ENCODE data around the gene SLC6A13.
"Not testable (repeated sequence)": the region's sequence is repeated elsewhere in the genome, so short reads cannot be mapped to it uniquely, and the experiment has no call there.

SLC6A13 gene

DNA sequence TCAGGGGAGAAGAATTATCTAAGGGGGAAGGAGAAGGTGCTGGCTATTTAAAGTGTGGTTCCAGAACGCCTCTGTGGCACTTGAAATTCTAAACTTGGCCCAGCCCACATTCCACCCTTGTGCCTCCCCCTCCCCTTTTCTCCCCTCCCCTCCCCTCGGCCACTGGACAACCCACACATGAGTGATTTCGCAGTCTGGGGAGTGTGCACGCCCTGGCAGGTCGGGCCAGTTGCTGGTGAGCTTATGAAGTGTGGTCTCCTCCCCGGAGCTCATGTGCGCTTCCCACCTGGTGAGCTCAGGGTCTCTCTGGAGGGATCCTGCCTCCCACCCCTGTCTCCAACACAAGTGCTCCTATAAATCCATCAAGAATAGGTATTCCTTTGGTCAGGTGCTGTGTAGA is at the start of gene SLC6A13:
Gene SLC6A13 (minus strand): TSS at position 20 of the 400 bp plus-strand sequence. CDS start 2,784 bp downstream, outside the sequence.
- H3K27me3 ChIP-seq (ENCODE audit: insufficient read depth, low read depth): no peaks in the 10 kb centered on the region; the same call in 1 of the 2 replicates
- H3K36me3 ChIP-seq (ENCODE audit: insufficient read depth): no peaks in the 10 kb centered on the region
- H2AFZ ChIP-seq (ENCODE audit: low read depth): no peak within 1 kb of the TSS
- H4K20me1 ChIP-seq (ENCODE audit: insufficient read depth): no peaks in the 10 kb centered on the region
- no peak within 1 kb of the TSS for H3K27ac ChIP-seq
- H3K79me2 ChIP-seq (ENCODE audit: insufficient read depth, low read depth): no peaks in the 10 kb centered on the region
- no peak within 1 kb of the TSS for H3K9ac ChIP-seq
- TF ChIP-seq, protein P1, sequence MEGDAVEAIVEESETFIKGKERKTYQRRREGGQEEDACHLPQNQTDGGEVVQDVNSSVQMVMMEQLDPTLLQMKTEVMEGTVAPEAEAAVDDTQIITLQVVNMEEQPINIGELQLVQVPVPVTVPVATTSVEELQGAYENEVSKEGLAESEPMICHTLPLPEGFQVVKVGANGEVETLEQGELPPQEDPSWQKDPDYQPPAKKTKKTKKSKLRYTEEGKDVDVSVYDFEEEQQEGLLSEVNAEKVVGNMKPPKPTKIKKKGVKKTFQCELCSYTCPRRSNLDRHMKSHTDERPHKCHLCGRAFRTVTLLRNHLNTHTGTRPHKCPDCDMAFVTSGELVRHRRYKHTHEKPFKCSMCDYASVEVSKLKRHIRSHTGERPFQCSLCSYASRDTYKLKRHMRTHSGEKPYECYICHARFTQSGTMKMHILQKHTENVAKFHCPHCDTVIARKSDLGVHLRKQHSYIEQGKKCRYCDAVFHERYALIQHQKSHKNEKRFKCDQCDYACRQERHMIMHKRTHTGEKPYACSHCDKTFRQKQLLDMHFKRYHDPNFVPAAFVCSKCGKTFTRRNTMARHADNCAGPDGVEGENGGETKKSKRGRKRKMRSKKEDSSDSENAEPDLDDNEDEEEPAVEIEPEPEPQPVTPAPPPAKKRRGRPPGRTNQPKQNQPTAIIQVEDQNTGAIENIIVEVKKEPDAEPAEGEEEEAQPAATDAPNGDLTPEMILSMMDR (conservative IDR thresholded peaks at IDR 0.05; ENCODE audit: low read depth, low read length): no peak
- H3K4me3 ChIP-seq (IDR thresholded peaks at IDR 0.05; ENCODE audit: insufficient read depth, low read depth, low read length): no peak within 1 kb of the TSS
- H3K4me1 ChIP-seq (ENCODE audit: low read depth, poor library complexity, severe bottlenecking): no peaks in the 10 kb centered on the region
- no peak within 1 kb of the TSS for H3K4me2 ChIP-seq

DNA sequence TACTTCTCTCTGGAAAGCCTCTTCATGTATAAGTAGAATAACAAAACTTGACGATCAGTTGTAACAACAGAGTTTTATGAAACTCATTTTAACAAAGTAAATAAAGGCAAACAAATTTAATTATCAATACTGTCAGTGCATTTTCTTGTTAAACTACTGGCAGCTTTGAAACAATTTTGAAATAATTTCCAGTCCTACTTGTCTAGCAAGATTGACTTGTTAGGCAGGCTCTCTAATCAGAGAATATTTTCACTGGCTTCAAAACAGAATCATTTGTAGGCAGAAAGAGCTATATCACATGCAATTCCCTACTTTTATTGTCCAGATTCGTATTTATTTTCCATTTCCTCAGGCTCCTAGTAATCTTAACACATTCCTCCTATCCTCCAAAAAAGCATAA is 45.9 kb upstream of the SLC6A13 start:
- TF ChIP-seq, protein P1 (conservative IDR thresholded peaks at IDR 0.05; ENCODE audit: low read depth, low read length): no peak
- Histone ChIP-seq H3K9ac (no peak overlapping the region), H3K4me3 (IDR thresholded peaks at IDR 0.05; ENCODE audit: insufficient read depth, low read depth, low read length) (no peak overlapping the region), H3K4me1 (ENCODE audit: low read depth, poor library complexity, severe bottlenecking) (no peaks in the 10 kb centered on the region), H3K79me2 (ENCODE audit: insufficient read depth, low read depth) (no peaks in the 10 kb centered on the region), H2AFZ (ENCODE audit: low read depth) (no peak overlapping the region), H3K27ac (no peak overlapping the region), H3K36me3 (ENCODE audit: insufficient read depth) (peaks cover 15% of the 10 kb centered on the region; the same call in 1 of the 2 replicates), H3K4me2 (no peak overlapping the region), H3K27me3 (ENCODE audit: insufficient read depth, low read depth) (no peaks in the 10 kb centered on the region), H4K20me1 (ENCODE audit: insufficient read depth) (no peaks in the 10 kb centered on the region)

DNA sequence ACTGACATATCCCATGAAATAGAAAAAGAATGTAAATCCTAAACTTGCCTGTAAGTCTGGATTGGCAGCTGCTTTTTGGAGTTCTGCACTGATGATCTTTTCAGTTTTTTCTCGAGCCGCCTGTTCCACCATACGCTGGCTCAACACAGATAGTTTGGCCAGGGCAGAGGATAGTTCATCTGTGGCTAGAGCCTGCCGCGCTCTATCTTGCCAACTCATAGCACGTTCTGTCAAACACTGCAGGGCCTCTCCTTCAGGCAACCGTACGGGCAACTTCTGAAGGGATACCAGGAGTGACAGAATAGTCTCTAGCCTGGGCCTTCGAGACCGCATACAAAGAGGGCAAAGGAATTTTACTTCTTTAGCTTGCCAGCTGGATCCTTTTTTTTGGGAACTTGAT is 44.8 kb upstream of the SLC6A13 start:
- TF ChIP-seq, protein P1 (conservative IDR thresholded peaks at IDR 0.05; ENCODE audit: low read depth, low read length): no peak
- H3K36me3 ChIP-seq (ENCODE audit: insufficient read depth): peaks cover 15% of the 10 kb centered on the region; the same call in 1 of the 2 replicates
- H2AFZ ChIP-seq (ENCODE audit: low read depth): no peak overlapping the region
- H3K4me1 ChIP-seq (ENCODE audit: low read depth, poor library complexity, severe bottlenecking): no peaks in the 10 kb centered on the region
- no peaks in the 10 kb centered on the region for H3K79me2 ChIP-seq (ENCODE audit: insufficient read depth, low read depth)
- no peak overlapping the region for H3K4me3 ChIP-seq (IDR thresholded peaks at IDR 0.05; ENCODE audit: insufficient read depth, low read depth, low read length)
- no peak overlapping the region for H3K9ac ChIP-seq
- no peaks in the 10 kb centered on the region for H3K27me3 ChIP-seq (ENCODE audit: insufficient read depth, low read depth)
- H3K27ac ChIP-seq: no peak overlapping the region
- H3K4me2 ChIP-seq: no peak overlapping the region
- H4K20me1 ChIP-seq (ENCODE audit: insufficient read depth): no peaks in the 10 kb centered on the region

DNA sequence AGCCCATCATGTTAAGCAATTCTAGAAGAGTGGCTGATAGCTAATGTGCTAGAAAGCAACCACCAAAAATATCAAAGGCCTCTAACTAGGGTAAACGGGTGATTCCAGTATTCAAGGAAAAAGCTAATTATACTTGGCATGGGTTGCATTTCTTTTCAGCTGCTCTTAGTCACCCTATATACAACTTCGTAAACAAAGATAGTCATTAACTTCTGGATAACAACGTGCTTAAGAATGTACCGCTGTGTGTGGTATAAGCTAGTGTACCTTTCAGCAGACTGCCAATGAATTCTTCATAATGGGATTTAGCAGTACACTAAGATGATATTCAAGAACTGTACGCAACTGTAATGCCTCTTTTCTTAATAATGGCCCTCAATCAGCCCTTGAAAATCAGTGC is 42.2 kb upstream of the SLC6A13 start:
- Histone ChIP-seq H3K27me3 (ENCODE audit: insufficient read depth, low read depth) (no peaks in the 10 kb centered on the region), H4K20me1 (ENCODE audit: insufficient read depth) (no peaks in the 10 kb centered on the region), H3K36me3 (ENCODE audit: insufficient read depth) (peaks cover 13% of the 10 kb centered on the region; the same call in 1 of the 2 replicates), H3K4me3 (IDR thresholded peaks at IDR 0.05; ENCODE audit: insufficient read depth, low read depth, low read length) (no peak overlapping the region), H3K27ac (no peak overlapping the region), H3K4me2 (no peak overlapping the region), H3K4me1 (ENCODE audit: low read depth, poor library complexity, severe bottlenecking) (no peaks in the 10 kb centered on the region), H3K79me2 (ENCODE audit: insufficient read depth, low read depth) (no peaks in the 10 kb centered on the region; the same call in 1 of the 2 replicates), H3K9ac (no peak overlapping the region), H2AFZ (ENCODE audit: low read depth) (no peak overlapping the region)
- TF ChIP-seq, protein P1 (conservative IDR thresholded peaks at IDR 0.05; ENCODE audit: low read depth, low read length): no peak

DNA sequence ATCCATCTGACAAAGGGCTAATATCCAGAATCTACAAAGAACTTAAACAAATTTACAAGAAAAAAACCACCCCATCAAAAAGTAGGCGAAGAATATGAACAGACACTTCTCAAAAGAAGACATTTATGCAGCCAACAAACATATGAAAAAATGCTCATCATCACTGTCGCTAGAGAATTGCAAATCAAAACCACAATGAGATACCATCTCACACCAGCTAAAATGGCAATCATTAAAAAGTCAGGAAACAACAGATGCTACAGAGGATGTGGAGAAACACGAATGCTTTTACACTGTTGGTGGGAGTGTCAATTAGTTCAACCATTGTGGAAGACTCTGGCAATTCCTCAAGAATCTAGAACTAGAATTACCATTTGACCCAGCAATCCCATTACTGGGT is 40.1 kb upstream of the SLC6A13 start:
- not testable (repeated sequence) for H4K20me1 ChIP-seq (ENCODE audit: insufficient read depth); H3K4me2 ChIP-seq; H3K36me3 ChIP-seq (ENCODE audit: insufficient read depth); H3K4me1 ChIP-seq (ENCODE audit: low read depth, poor library complexity, severe bottlenecking); H3K4me3 ChIP-seq (IDR thresholded peaks at IDR 0.05; ENCODE audit: insufficient read depth, low read depth, low read length); H2AFZ ChIP-seq (ENCODE audit: low read depth); H3K9ac ChIP-seq; H3K27ac ChIP-seq; H3K27me3 ChIP-seq (ENCODE audit: insufficient read depth, low read depth); H3K79me2 ChIP-seq (ENCODE audit: insufficient read depth, low read depth)

DNA sequence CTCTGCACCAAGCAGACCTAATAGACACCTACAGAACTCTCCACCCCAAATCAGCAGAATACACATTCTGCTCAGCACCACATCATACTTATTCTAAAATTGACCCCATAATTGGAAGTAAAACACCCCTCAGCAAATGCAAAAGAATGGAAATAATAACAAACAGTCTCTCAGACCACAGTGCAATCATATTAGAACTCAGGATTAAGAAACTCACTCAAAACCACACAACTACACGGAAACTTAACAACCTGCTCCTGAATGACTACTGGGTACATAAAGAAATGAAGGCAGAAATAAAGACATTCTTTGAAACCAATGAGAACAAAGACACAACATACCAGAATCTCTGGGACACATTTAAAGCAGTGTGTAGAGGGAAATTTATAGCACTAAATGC is 37.5 kb upstream of the SLC6A13 start:
- not testable (repeated sequence) for H3K27ac ChIP-seq; H3K4me2 ChIP-seq; H2AFZ ChIP-seq (ENCODE audit: low read depth); H3K79me2 ChIP-seq (ENCODE audit: insufficient read depth, low read depth); H3K9ac ChIP-seq; H3K4me3 ChIP-seq (IDR thresholded peaks at IDR 0.05; ENCODE audit: insufficient read depth, low read depth, low read length); H3K4me1 ChIP-seq (ENCODE audit: low read depth, poor library complexity, severe bottlenecking); H4K20me1 ChIP-seq (ENCODE audit: insufficient read depth); H3K27me3 ChIP-seq (ENCODE audit: insufficient read depth, low read depth); H3K36me3 ChIP-seq (ENCODE audit: insufficient read depth)

DNA sequence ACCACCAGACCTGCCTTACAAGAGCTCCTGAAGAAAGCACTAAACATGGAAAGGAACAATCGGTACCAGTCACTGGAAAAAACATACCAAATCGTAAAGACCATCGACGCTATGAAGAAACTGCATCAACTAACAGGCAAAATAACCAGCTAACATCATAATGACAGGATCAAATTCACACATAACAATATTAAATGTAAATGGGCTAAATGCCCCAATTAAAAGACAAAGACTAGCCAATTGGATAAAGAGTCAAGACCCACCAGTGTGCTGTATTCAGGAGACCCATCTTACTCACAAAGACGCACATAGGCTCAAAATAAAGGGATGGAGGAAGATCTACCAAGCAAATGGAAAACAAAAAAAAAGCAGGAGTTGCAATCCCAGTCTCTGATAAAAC is 36.9 kb upstream of the SLC6A13 start:
- not testable (repeated sequence) for H3K4me2 ChIP-seq; H3K4me1 ChIP-seq (ENCODE audit: low read depth, poor library complexity, severe bottlenecking); H3K79me2 ChIP-seq (ENCODE audit: insufficient read depth, low read depth); H3K36me3 ChIP-seq (ENCODE audit: insufficient read depth); H3K27ac ChIP-seq; H3K4me3 ChIP-seq (IDR thresholded peaks at IDR 0.05; ENCODE audit: insufficient read depth, low read depth, low read length); H4K20me1 ChIP-seq (ENCODE audit: insufficient read depth); H3K9ac ChIP-seq; H3K27me3 ChIP-seq (ENCODE audit: insufficient read depth, low read depth); H2AFZ ChIP-seq (ENCODE audit: low read depth)
